Midbrain (tissue), 1 donor: ENCODE measurements around the gene SH2D7.
"Not testable (repeated sequence)": the region's sequence is repeated elsewhere in the genome, so short reads cannot be mapped to it uniquely, and the experiment has no call there.

Experiments used
- DNase-seq: peaks from one replicate; lab custom pipeline; 2025; lab: John Stamatoyannopoulos, UW

Gene SH2D7

GRCh38 chr15:78146425-78147154, 54.2 kb downstream of the SH2D7 start:
- no peak for DNase-seq

- DNase-seq, result no peak
These were observed 55.2 kb downstream of the SH2D7 start for GRCh38 chr15:78147566-78147965.

DNA sequence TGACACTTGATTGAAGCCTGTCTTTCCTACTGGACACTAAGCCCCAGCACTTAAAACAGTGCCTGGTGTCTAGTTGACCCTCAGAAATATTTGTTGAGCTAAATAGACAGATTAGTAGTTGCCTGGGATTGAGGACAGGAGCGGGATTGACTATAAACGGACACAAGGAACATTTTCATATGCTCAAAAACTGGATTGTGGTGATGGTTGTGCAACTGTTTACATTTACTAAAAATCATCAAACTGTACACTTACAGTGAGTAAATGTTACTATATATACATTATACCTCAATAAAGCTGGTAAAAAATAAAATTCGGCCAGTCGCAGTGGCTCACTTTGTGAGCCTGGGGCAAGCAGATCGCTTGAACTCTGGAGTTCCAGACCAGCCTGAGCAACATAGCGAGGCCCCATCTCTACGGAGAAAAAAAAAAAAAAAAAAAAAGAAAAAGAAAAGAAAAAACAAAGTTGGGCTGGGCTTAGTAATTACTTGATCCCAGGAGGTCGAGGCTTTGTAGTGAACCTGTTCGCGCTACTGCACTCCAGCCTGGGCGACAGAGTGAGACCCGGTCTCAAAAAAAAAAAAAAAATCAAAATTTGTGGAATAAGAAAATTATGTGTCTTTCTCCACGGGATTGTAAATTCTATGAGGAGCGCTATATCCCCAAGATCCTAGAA, 56.2 kb downstream of the SH2D7 start:
- no peak for DNase-seq

DNA sequence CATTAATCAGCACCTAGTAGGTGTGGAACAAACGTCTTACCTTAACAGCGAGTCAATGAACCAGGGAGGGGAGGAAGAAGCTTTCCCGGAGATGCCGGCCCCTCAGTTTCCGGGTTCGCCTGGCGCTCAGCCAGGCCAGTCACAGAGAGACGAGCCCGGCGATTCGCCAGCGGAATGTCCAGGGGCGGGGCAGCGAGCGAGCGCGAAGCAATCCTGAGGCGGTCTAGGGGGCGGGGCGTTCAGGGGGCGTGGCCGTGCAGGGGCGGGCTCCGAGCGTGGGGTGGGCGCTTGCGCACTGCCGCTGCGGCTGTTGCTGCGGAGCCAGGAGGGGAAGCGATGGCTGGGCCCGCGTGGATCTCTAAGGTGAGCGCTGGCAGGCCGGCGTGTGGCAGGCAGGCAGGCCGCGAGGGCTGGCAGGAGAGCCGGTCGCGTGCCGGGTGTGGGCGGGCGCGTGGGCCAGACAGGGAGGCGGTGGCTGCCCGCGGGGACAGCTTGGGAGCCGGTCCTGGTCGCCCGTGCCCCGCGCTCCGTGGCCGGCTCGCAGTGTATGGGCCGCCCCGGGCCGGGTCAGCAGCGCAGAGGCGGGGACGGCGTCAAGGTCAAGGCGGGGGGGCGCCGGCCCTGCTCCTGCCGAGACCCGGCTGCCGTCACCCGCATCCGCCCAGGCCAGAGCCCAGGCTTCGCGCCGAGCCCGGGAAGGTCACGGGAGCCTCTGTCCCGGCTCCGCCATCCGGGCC, 56.9 kb downstream of the SH2D7 start, which contains the start of gene IDH3A:
IDH3A (plus strand) TSS at position 295 of the 737 bp plus-strand sequence; CDS start at position 337, 42 bp downstream.
- DNase-seq, result peak; percentile 98

GRCh38 chr15:78149805-78150751, 57.7 kb downstream of the SH2D7 start:
- DNase-seq, result no peak

GRCh38 chr15:78151075-78151474, 58.7 kb downstream of the SH2D7 start:
- not testable (repeated sequence) for DNase-seq
